ENCODE data around the gene DIS3L2. TPM values are rescaled to one million over a fixed set of nuclear protein-coding genes. Genes with fewer than 3 reads are reported as not detected.

Gene DIS3L2
- total RNA-seq, 2 experiments from 2014 or later: 20.2 to 20.6 TPM

DNA sequence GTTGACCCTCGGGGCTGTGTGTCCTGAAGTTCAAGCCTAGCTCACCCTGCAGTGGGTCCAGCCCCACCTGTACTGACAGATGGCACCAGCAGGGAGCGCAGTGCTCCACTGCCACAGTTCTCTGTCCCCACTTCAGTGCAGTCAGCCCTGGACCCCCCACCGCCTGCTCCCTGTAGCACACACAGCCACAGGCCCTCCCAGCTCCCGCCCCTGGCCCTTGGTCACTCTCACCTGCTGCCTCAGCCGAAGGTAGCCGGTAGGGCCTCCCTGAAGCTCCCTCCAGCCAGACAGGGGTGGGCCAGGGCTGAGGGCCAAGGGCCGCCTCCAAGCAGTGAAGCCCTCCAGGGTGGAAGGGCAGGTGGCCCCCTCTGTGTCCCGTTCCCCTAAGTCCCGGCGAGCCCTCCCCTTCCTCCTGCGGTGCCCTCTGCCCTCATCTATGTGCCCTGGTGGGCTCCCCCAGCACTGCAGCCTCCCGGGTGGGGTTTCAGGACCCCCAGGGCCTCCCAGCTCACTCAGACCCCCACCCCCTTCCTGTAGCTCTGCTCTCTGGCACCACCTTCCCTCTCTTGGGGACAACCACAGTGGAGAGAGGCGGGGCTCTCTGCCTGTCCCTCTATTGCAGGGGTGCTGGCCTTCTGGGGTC lies 406.2 kb downstream of the DIS3L2 start:
- Histone ChIP-seq H3K79me2 (ENCODE audit: insufficient read depth, low read depth, low read length) (no peaks in the 10 kb centered on the region), H3K4me1 (ENCODE audit: insufficient read depth, low read length, poor library complexity, severe bottlenecking) (peaks cover 26% of the 10 kb centered on the region), H3K4me2 (ENCODE audit: low read length) (no peak overlapping the region), H3K36me3 (ENCODE audit: insufficient read depth, low read length) (no peaks in the 10 kb centered on the region), H2AFZ (ENCODE audit: low read length) (no peak overlapping the region), H4K20me1 (ENCODE audit: insufficient read depth, low read length) (no peaks in the 10 kb centered on the region), H3K9me2 (ENCODE audit: insufficient read depth, low read length) (no peaks in the 10 kb centered on the region), H3K9me3 (ENCODE audit: low read length) (no peaks in the 10 kb centered on the region), H3K27ac (ENCODE audit: low read depth, low read length, poor library complexity, severe bottlenecking) (no peak overlapping the region), H3K4me3 (ENCODE audit: low read depth, low read length, poor library complexity, severe bottlenecking) (no peak overlapping the region)
- no TSS peak for BruUV-seq (replicated peaks)
- ChIA-PET CTCF (ENCODE audit: unreplicated experiment) (no interaction called here), POLR2A (no interaction called here)
- no peak for TF ChIP-seq EZH2phosphoT487 (IDR thresholded peaks at IDR 0.05; ENCODE audit: borderline replicate concordance, low read depth, low read length)
- TF ChIP-seq, protein P1, sequence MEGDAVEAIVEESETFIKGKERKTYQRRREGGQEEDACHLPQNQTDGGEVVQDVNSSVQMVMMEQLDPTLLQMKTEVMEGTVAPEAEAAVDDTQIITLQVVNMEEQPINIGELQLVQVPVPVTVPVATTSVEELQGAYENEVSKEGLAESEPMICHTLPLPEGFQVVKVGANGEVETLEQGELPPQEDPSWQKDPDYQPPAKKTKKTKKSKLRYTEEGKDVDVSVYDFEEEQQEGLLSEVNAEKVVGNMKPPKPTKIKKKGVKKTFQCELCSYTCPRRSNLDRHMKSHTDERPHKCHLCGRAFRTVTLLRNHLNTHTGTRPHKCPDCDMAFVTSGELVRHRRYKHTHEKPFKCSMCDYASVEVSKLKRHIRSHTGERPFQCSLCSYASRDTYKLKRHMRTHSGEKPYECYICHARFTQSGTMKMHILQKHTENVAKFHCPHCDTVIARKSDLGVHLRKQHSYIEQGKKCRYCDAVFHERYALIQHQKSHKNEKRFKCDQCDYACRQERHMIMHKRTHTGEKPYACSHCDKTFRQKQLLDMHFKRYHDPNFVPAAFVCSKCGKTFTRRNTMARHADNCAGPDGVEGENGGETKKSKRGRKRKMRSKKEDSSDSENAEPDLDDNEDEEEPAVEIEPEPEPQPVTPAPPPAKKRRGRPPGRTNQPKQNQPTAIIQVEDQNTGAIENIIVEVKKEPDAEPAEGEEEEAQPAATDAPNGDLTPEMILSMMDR (conservative IDR thresholded peaks at IDR 0.05; ENCODE audit: low read length): no peak
- intact Hi-C loops (cut with micrococcal nuclease; ENCODE audit: unreplicated experiment): loop anchor here (10.0 kb wide), 1 partner anchor 157 kb away; the partner anchor contains the start of genes CHRND and PRSS56
- DNase-seq (ENCODE audit: low spot score): no peak

DNA sequence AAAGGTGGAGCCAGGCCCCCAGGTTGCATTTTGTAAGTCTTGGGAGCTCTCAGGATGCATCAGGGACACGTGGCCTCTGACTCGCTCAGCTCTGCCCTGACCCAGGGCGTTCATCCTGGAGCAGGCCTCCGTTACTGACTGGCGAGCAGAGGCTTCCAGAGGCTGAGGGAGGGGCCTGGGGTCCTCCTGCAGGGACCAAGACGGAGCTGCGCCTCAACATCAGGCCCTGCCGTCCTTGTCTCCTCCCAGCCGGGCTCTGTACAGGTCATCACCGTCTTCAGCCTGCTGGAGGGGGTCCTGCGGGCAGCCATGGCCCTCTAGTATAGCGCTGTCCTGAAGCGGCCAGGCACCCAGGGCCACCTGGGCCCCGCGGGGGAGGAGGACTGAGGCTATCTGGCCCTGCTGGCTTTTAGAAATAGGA lies 406.8 kb downstream of the DIS3L2 start:
- ChIA-PET CTCF (ENCODE audit: unreplicated experiment) (no interaction called here), POLR2A (no interaction called here)
- H3K4me3 ChIP-seq (ENCODE audit: low read depth, low read length, poor library complexity, severe bottlenecking): no peak overlapping the region
- no peaks in the 10 kb centered on the region for H3K79me2 ChIP-seq (ENCODE audit: insufficient read depth, low read depth, low read length)
- no peak overlapping the region for H3K4me2 ChIP-seq (ENCODE audit: low read length)
- peaks cover 20% of the 10 kb centered on the region for H3K4me1 ChIP-seq (ENCODE audit: insufficient read depth, low read length, poor library complexity, severe bottlenecking)
- no peak overlapping the region for H3K27ac ChIP-seq (ENCODE audit: low read depth, low read length, poor library complexity, severe bottlenecking)
- no peaks in the 10 kb centered on the region for H3K9me3 ChIP-seq (ENCODE audit: low read length)
- TF ChIP-seq, protein P1 (conservative IDR thresholded peaks at IDR 0.05; ENCODE audit: low read length): no peak
- TF ChIP-seq EZH2phosphoT487 (IDR thresholded peaks at IDR 0.05; ENCODE audit: borderline replicate concordance, low read depth, low read length): no peak
- DNase-seq (ENCODE audit: low spot score): no peak
- H4K20me1 ChIP-seq (ENCODE audit: insufficient read depth, low read length): no peaks in the 10 kb centered on the region
- no TSS peak for BruUV-seq (replicated peaks)
- no peaks in the 10 kb centered on the region for H3K36me3 ChIP-seq (ENCODE audit: insufficient read depth, low read length)
- H2AFZ ChIP-seq (ENCODE audit: low read length): no peak overlapping the region
- intact Hi-C loops (cut with micrococcal nuclease; ENCODE audit: unreplicated experiment): loop anchor here (10.0 kb wide), 1 partner anchor 156 kb away; the partner anchor contains the start of genes CHRND and PRSS56
- H3K9me2 ChIP-seq (ENCODE audit: insufficient read depth, low read length): no peaks in the 10 kb centered on the region

All from OCI-LY7 (cell line).